ENCODE measurements around the gene TBCEL. TPM values are rescaled to one million over a fixed set of nuclear protein-coding genes. Genes with fewer than 3 reads are reported as not detected.

The TBCEL gene
- total RNA-seq, 2 donors from 2014 or later: 7.5 to 10.1 TPM

DNA sequence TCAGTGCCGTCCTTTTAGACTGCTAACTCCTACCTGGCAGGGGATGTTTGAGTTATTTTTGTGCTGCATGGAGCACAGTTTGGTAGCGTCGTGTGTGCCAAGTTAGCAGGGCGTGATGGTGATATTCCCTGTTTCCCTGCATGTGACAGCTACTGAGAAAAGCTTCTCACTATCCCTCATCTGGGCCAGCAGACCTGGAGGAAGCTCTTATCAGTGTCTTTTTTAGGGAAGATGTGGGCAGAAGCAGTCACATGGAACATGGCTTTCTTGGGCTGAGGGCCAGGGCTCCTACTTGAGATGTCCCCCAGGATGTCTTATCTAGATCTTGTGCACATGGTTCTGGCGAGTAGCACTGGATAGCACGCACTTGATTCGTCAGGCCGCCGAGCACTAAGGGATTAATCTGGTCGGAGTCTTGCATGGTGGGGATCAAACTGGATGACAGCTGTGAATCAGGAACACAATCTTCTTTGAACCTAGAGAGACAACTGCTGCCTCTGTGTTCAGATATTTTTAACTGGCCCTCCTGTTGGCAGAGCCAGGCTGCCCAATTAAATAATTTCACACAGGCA, 110.9 kb downstream of the TBCEL start:
- H3K4me1 ChIP-seq: no peaks in the 10 kb centered on the region
- H3K9me3 ChIP-seq: no peaks in the 10 kb centered on the region
- TF ChIP-seq, protein P1, sequence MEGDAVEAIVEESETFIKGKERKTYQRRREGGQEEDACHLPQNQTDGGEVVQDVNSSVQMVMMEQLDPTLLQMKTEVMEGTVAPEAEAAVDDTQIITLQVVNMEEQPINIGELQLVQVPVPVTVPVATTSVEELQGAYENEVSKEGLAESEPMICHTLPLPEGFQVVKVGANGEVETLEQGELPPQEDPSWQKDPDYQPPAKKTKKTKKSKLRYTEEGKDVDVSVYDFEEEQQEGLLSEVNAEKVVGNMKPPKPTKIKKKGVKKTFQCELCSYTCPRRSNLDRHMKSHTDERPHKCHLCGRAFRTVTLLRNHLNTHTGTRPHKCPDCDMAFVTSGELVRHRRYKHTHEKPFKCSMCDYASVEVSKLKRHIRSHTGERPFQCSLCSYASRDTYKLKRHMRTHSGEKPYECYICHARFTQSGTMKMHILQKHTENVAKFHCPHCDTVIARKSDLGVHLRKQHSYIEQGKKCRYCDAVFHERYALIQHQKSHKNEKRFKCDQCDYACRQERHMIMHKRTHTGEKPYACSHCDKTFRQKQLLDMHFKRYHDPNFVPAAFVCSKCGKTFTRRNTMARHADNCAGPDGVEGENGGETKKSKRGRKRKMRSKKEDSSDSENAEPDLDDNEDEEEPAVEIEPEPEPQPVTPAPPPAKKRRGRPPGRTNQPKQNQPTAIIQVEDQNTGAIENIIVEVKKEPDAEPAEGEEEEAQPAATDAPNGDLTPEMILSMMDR (IDR thresholded peaks at IDR 0.05): no peak
- H3K36me3 ChIP-seq: no peaks in the 10 kb centered on the region
- H3K9ac ChIP-seq (ENCODE audit: low read depth in 2 of 2, low read length in 2 of 2): no peak overlapping the region
- H3K27ac ChIP-seq: no peak overlapping the region
- no peak for DNase-seq
- H3K27me3 ChIP-seq: no peaks in the 10 kb centered on the region
- intact Hi-C loops (cut with DNase I): no loop called here
- H3K4me3 ChIP-seq: no peak overlapping the region

DNA sequence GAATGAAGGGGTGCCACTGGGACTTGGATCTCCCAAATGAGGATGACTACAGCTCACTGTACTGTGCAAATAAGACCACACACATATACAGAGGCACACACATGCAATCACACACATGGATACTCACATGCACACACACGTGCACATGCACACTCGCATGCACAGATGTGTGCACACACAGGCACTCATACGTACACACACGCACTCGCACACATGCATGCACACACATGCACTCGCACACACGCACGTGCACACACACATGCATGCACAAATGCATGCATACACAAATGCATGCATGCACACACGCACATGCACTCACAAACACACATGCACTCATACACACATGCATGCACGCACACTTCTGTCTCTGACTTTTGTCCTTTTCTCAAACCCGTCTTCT, 113.1 kb downstream of the TBCEL start:
- Histone ChIP-seq H3K4me3 (no peak overlapping the region), H3K27me3 (no peaks in the 10 kb centered on the region), H3K27ac (no peak overlapping the region), H3K4me1 (no peaks in the 10 kb centered on the region), H3K9me3 (no peaks in the 10 kb centered on the region), H3K9ac (ENCODE audit: low read depth in 2 of 2, low read length in 2 of 2) (no peak overlapping the region), H3K36me3 (no peaks in the 10 kb centered on the region)
- TF ChIP-seq, protein P1 (IDR thresholded peaks at IDR 0.05): no peak
- DNase-seq: no peak
- intact Hi-C loops (cut with DNase I): no loop called here

DNA sequence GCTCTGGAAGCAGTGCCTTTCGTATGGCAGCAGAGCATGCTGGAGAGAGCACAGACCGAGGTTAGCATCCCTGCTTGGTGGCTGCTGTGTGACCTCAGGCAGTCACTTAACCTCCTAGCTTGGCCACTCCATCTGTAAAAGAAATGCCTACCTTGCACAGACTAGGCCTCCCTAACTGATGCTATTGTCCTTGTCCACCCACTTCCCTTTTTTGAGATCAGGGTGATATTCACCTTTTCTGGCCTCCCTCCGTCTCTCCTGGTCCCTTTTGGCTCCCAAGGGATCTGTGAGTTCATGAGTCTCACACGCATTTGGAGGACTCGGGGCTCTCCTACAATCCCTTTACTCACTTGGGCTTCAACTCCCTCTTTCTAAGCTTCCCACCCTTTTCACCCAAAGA, 114.4 kb downstream of the TBCEL start:
- TF ChIP-seq, protein P1 (IDR thresholded peaks at IDR 0.05): no peak
- H3K36me3 ChIP-seq: no peaks in the 10 kb centered on the region
- H3K27ac ChIP-seq: no peak overlapping the region
- H3K9ac ChIP-seq (ENCODE audit: low read depth in 2 of 2, low read length in 2 of 2): no peak overlapping the region
- intact Hi-C loops (cut with DNase I): no loop called here
- H3K9me3 ChIP-seq: no peaks in the 10 kb centered on the region
- H3K27me3 ChIP-seq: no peaks in the 10 kb centered on the region
- no peaks in the 10 kb centered on the region for H3K4me1 ChIP-seq
- no peak overlapping the region for H3K4me3 ChIP-seq
- no peak for DNase-seq

DNA sequence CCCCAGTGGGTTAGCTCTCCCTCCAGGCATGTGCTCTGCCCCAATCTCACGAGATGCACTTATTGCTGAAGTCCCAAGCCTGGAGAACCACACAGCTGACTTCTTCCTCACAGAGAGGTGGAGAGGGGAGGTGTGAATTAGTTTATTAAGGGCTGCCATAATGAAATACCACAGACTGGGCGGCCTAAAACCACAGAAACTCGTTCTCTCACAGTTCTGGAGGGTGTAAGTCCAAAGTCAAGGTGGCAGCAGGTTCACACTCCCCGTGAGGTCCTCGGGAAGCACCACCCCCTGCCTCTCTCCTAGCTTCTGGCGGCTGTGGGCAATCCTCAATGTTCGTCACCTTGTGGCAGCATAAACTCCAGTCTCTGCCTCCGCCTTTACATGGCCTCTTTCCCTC, 116.5 kb downstream of the TBCEL start:
- TF ChIP-seq, protein P1 (IDR thresholded peaks at IDR 0.05): no peak
- no peak for DNase-seq

More for the DNA sequence above, 116.5 kb downstream of the TBCEL start:
- H3K4me1 ChIP-seq: no peaks in the 10 kb centered on the region
- H3K27me3 ChIP-seq: no peaks in the 10 kb centered on the region
- H3K4me3 ChIP-seq: no peak overlapping the region
- no peaks in the 10 kb centered on the region for H3K36me3 ChIP-seq
- no peak overlapping the region for H3K9ac ChIP-seq (ENCODE audit: low read depth in 2 of 2, low read length in 2 of 2)
- no peak overlapping the region for H3K27ac ChIP-seq
- no peaks in the 10 kb centered on the region for H3K9me3 ChIP-seq
- intact Hi-C loops (cut with DNase I): no loop called here

Other genes starting within 250 kb of the TBCEL start
- under 1 TPM; 0.16 to 0.20 TPM for gene TECTA, start 77.1 kb downstream of the TBCEL start, total RNA-seq

All from colonic mucosa (tissue), 4 donors.